HEK293 (cell line): Measurements from ENCODE around the gene ITIH3.

Experiments used
- CTCF ChIA-PET: fragments of 350-600 bp; formaldehyde crosslinking; extraction: SDS; loops from one replicate; lab custom pipeline; 2021; ENCODE audit warnings: antibody characterized with exemption; lab: Yijun Ruan, JAX
- POLR2A ChIA-PET: fragments of 300-600 bp; formaldehyde crosslinking; extraction: SDS; loops from one replicate; lab custom pipeline; 2020; ENCODE audit warnings: antibody characterized with exemption, inconsistent platforms; lab: Yijun Ruan, JAX
- H3K27ac ChIP-seq: fragments of 200-500 bp; sonication (Bioruptor generic); 2 replicates; pipeline ENCODE4 v1.5.1; 2014; ENCODE audit warnings: low read depth, low read length, control low read depth, inconsistent platforms; ENCODE audit errors: extremely low read depth
- H3K36me3 ChIP-seq, 2 experiments: fragments of 200-500 bp in 1 of 2; sonication (Bioruptor generic) in 1 of 2; 1 replicate in 1 of 2; 2 replicates in 1 of 2; pipeline ENCODE4 v1.5.1; 2014 to 2017; ENCODE audit warnings: inconsistent platforms in 2 of 2, low read length in 2 of 2; ENCODE audit not compliant: control insufficient read depth in 2 of 2, insufficient read depth in 1 of 2
- H3K4me1 ChIP-seq: fragments of 200-500 bp; sonication (Bioruptor generic); 2 replicates; pipeline ENCODE4 v1.5.1; 2014; ENCODE audit warnings: mild to moderate bottlenecking, low read length, inconsistent platforms; ENCODE audit not compliant: control insufficient read depth, insufficient read depth
- H3K4me3 ChIP-seq: 2 replicates; pipeline ENCODE4 v1.5.1; 2011; ENCODE audit warnings: low read depth, mild to moderate bottlenecking, control low read depth, low read length, moderate library complexity
- H3K9me3 ChIP-seq: fragments of 200-500 bp; sonication (Bioruptor generic); 2 replicates; pipeline ENCODE4 v1.5.1; 2014; ENCODE audit warnings: low read depth, low read length, inconsistent platforms; ENCODE audit not compliant: control insufficient read depth, insufficient read depth
- ELK4 ChIP-seq: IDR thresholded peaks from 2 replicates; pipeline ENCODE4 v1.6.1; 2011; ENCODE audit warnings: mild to moderate bottlenecking, low read depth, low read length, borderline replicate concordance
- FEZF1 ChIP-seq: fragments of 450-650 bp; formaldehyde crosslinking; IDR thresholded peaks from 2 replicates; pipeline ENCODE4 v1.5.1; 2016; ENCODE audit warnings: missing biosample characterization, missing genetic modification characterization
- GLIS1 ChIP-seq: fragments of 450-650 bp; formaldehyde crosslinking; IDR thresholded peaks from 2 replicates; pipeline ENCODE4 v1.5.1; 2016; ENCODE audit warnings: missing biosample characterization, missing genetic modification characterization
- PRDM1 ChIP-seq: fragments of 450-650 bp; formaldehyde crosslinking; IDR thresholded peaks from 2 replicates; pipeline ENCODE4; 2016; ENCODE audit warnings: missing biosample characterization, missing genetic modification characterization
- SCRT1 ChIP-seq: fragments of 450-650 bp; formaldehyde crosslinking; IDR thresholded peaks from 2 replicates; pipeline ENCODE4 v1.5.1; 2016; ENCODE audit warnings: missing biosample characterization, missing genetic modification characterization, borderline replicate concordance
- SP7 ChIP-seq: fragments of 450-650 bp; formaldehyde crosslinking; IDR thresholded peaks from 2 replicates; pipeline ENCODE4 v1.5.1; 2016; ENCODE audit warnings: missing biosample characterization, missing genetic modification characterization
- WT1 ChIP-seq: fragments of 450-650 bp; formaldehyde crosslinking; IDR thresholded peaks from 2 replicates; pipeline ENCODE4 v1.5.1; 2016; ENCODE audit warnings: missing biosample characterization, missing genetic modification characterization
- ZBTB48 ChIP-seq: fragments of 450-650 bp; formaldehyde crosslinking; IDR thresholded peaks from 2 replicates; pipeline ENCODE4 v1.5.1; 2016; ENCODE audit warnings: missing biosample characterization, missing genetic modification characterization
- ZBTB6 ChIP-seq: fragments of 450-650 bp; formaldehyde crosslinking; IDR thresholded peaks from 2 replicates; pipeline ENCODE4 v1.5.1; 2017; ENCODE audit warnings: missing biosample characterization, missing genetic modification characterization
- ZFP69B ChIP-seq: fragments of 450-650 bp; formaldehyde crosslinking; IDR thresholded peaks from 2 replicates; pipeline ENCODE4 v1.5.1; 2016; ENCODE audit warnings: missing biosample characterization, missing genetic modification characterization
- ZNF121 ChIP-seq: fragments of 450-650 bp; formaldehyde crosslinking; IDR thresholded peaks from 2 replicates; pipeline ENCODE4 v1.5.1; 2016; ENCODE audit warnings: missing biosample characterization, missing genetic modification characterization
- ZNF132 ChIP-seq: fragments of 450-650 bp; formaldehyde crosslinking; IDR thresholded peaks from 2 replicates; pipeline ENCODE4 v1.5.1; 2017; ENCODE audit warnings: missing biosample characterization, missing genetic modification characterization, borderline replicate concordance
- ZNF146 ChIP-seq: fragments of 450-650 bp; formaldehyde crosslinking; IDR thresholded peaks from 2 replicates; pipeline ENCODE4 v1.5.1; 2016; ENCODE audit warnings: missing biosample characterization, missing genetic modification characterization
- ZNF16 ChIP-seq: fragments of 450-650 bp; formaldehyde crosslinking; IDR thresholded peaks from 2 replicates; pipeline ENCODE4 v1.5.1; 2016; ENCODE audit warnings: low read depth, missing biosample characterization, missing genetic modification characterization
- ZNF174 ChIP-seq: fragments of 450-650 bp; formaldehyde crosslinking; IDR thresholded peaks from 2 replicates; pipeline ENCODE4 v1.5.0; 2017; ENCODE audit warnings: missing biosample characterization, mild to moderate bottlenecking, missing genetic modification characterization
- ZNF184 ChIP-seq: fragments of 450-650 bp; IDR thresholded peaks from 2 replicates; pipeline ENCODE4 v1.5.1; 2018; ENCODE audit warnings: missing biosample characterization, mild to moderate bottlenecking, missing genetic modification characterization
- ZNF248 ChIP-seq: fragments of 450-650 bp; formaldehyde crosslinking; IDR thresholded peaks from 2 replicates; pipeline ENCODE4 v1.5.1; 2017; ENCODE audit warnings: missing biosample characterization, missing genetic modification characterization
- ZNF274 ChIP-seq, 2 experiments: fragments of 200-500 bp in 1 of 2; fragments of 450-650 bp in 1 of 2; sonication (Bioruptor generic) in 1 of 2; formaldehyde crosslinking in 1 of 2; IDR thresholded peaks; 2 replicates each; pipeline versions ENCODE4 v1.5.1 to v1.6.1; 2014 to 2016; ENCODE audit warnings: borderline replicate concordance in 1 of 2, inconsistent platforms in 1 of 2, low read length in 1 of 2, missing biosample characterization in 1 of 2, missing genetic modification characterization in 1 of 2
- ZNF341 ChIP-seq: fragments of 450-650 bp; formaldehyde crosslinking; IDR thresholded peaks from 2 replicates; pipeline ENCODE4; 2016; ENCODE audit warnings: low read depth, missing biosample characterization, missing genetic modification characterization
- ZNF404 ChIP-seq: fragments of 450-650 bp; formaldehyde crosslinking; IDR thresholded peaks from 2 replicates; pipeline ENCODE4 v1.5.1; 2017; ENCODE audit warnings: missing biosample characterization, missing genetic modification characterization
- ZNF423 ChIP-seq: fragments of 450-650 bp; formaldehyde crosslinking; IDR thresholded peaks from 2 replicates; pipeline ENCODE4 v1.5.1; 2016; ENCODE audit warnings: missing biosample characterization, missing genetic modification characterization
- ZNF501 ChIP-seq: fragments of 450-650 bp; formaldehyde crosslinking; IDR thresholded peaks from 2 replicates; pipeline ENCODE4 v1.5.1; 2016; ENCODE audit warnings: missing biosample characterization, missing genetic modification characterization
- ZNF530 ChIP-seq: fragments of 450-650 bp; formaldehyde crosslinking; IDR thresholded peaks from 2 replicates; pipeline ENCODE4 v1.5.1; 2016; ENCODE audit warnings: low read depth, missing biosample characterization, missing genetic modification characterization
- ZNF561 ChIP-seq: fragments of 450-650 bp; IDR thresholded peaks from 2 replicates; pipeline ENCODE4 v1.5.1; 2018; ENCODE audit warnings: missing biosample characterization, missing genetic modification characterization, borderline replicate concordance
- ZNF623 ChIP-seq: fragments of 450-650 bp; formaldehyde crosslinking; IDR thresholded peaks from 2 replicates; pipeline ENCODE4 v1.5.1; 2016; ENCODE audit warnings: missing biosample characterization, missing genetic modification characterization
- ZNF660 ChIP-seq: fragments of 450-650 bp; IDR thresholded peaks from 2 replicates; pipeline ENCODE4 v1.5.1; 2018; ENCODE audit warnings: missing biosample characterization, mild to moderate bottlenecking, missing genetic modification characterization
- ZNF677 ChIP-seq: fragments of 450-650 bp; IDR thresholded peaks from 2 replicates; pipeline ENCODE4 v1.5.0; 2018; ENCODE audit warnings: missing biosample characterization, mild to moderate bottlenecking, missing genetic modification characterization, moderate library complexity
- ZNF76 ChIP-seq: fragments of 450-650 bp; formaldehyde crosslinking; IDR thresholded peaks from 2 replicates; pipeline ENCODE4; 2016; ENCODE audit warnings: low read depth, missing biosample characterization, missing genetic modification characterization, borderline replicate concordance
- ZNF785 ChIP-seq: fragments of 450-650 bp; formaldehyde crosslinking; IDR thresholded peaks from 2 replicates; pipeline ENCODE4 v1.5.1; 2016; ENCODE audit warnings: missing biosample characterization, missing genetic modification characterization
- ZNF837 ChIP-seq: fragments of 450-650 bp; formaldehyde crosslinking; IDR thresholded peaks from 2 replicates; pipeline ENCODE4 v1.5.1; 2016; ENCODE audit warnings: missing biosample characterization, missing genetic modification characterization
- TF ChIP-seq, protein P1 (sequence below): fragments of 450-650 bp; formaldehyde crosslinking; IDR thresholded peaks from 2 replicates; pipeline ENCODE4 v1.5.1; 2017; ENCODE audit warnings: missing biosample characterization, missing genetic modification characterization

ITIH3 gene

DNA sequence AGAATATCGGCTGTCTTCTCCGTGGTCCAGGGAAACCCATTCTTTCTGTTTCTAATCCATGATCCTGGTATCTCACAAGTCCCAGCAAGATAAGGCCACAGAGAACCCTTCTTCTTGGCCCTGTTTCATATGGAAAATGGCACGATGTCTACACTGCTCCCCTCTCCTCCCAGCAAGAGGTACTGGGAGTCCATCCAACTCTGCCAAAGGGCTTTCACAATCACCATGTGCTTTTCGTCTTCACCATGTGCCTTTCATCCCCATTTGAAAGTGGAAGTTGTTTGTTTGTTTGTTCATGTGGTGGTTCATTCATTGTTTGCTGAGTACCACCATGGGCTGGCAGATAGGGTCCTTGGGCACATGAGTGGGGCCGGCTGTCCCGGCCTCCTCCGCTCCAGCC lies 5.5 kb downstream of the ITIH3 start:
- TF ChIP-seq ZFP69B (tag by site-specific recombination) (no peak), ZNF501 (tag by site-specific recombination) (no peak), ZNF174 (no peak), FEZF1 (tag by site-specific recombination) (no peak), ZNF677 (tag by site-specific recombination) (no peak), ZNF16 (tag by site-specific recombination) (no peak)
- CTCF ChIA-PET: interaction anchor here (0.6 to 2.0 kb wide), 5 partner anchors 11 to 336 kb away, joined by 3 to 9 read pairs (median 4); no protein-coding TSS in a partner anchor
- Histone ChIP-seq H3K36me3 (no peaks in the 10 kb centered on the region), H3K9me3 (no peaks in the 10 kb centered on the region), H3K4me1 (no peaks in the 10 kb centered on the region), H3K27ac (no peak overlapping the region), H3K4me3 (no peak overlapping the region)
- POLR2A ChIA-PET: no interaction called here

- Histone ChIP-seq H3K36me3 (no peaks in the 10 kb centered on the region), H3K4me1 (no peaks in the 10 kb centered on the region), H3K4me3 (no peak overlapping the region), H3K27ac (no peak overlapping the region), H3K9me3 (no peaks in the 10 kb centered on the region)
- ChIA-PET POLR2A (no interaction called here), CTCF (interaction anchor here (0.6 to 1.3 kb wide), 3 partner anchors 30 to 389 kb away, joined by 3 read pairs; no protein-coding TSS in a partner anchor)
- no peak for TF ChIP-seq ZNF76 (tag by site-specific recombination)
- TF ChIP-seq, protein P1, sequence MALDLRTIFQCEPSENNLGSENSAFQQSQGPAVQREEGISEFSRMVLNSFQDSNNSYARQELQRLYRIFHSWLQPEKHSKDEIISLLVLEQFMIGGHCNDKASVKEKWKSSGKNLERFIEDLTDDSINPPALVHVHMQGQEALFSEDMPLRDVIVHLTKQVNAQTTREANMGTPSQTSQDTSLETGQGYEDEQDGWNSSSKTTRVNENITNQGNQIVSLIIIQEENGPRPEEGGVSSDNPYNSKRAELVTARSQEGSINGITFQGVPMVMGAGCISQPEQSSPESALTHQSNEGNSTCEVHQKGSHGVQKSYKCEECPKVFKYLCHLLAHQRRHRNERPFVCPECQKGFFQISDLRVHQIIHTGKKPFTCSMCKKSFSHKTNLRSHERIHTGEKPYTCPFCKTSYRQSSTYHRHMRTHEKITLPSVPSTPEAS: no peak
- no peak for TF ChIP-seq ZNF341 (tag by site-specific recombination)
- no peak for TF ChIP-seq ELK4
- no peak for TF ChIP-seq ZNF785 (tag by site-specific recombination)
- no peak for TF ChIP-seq ZNF404 (tag by site-specific recombination)
- TF ChIP-seq ZNF184: no peak
- no peak for TF ChIP-seq WT1 (tag by site-specific recombination)
These were observed 7.2 kb downstream of the ITIH3 start for GRCh38 chr3:52801839-52802238.

DNA sequence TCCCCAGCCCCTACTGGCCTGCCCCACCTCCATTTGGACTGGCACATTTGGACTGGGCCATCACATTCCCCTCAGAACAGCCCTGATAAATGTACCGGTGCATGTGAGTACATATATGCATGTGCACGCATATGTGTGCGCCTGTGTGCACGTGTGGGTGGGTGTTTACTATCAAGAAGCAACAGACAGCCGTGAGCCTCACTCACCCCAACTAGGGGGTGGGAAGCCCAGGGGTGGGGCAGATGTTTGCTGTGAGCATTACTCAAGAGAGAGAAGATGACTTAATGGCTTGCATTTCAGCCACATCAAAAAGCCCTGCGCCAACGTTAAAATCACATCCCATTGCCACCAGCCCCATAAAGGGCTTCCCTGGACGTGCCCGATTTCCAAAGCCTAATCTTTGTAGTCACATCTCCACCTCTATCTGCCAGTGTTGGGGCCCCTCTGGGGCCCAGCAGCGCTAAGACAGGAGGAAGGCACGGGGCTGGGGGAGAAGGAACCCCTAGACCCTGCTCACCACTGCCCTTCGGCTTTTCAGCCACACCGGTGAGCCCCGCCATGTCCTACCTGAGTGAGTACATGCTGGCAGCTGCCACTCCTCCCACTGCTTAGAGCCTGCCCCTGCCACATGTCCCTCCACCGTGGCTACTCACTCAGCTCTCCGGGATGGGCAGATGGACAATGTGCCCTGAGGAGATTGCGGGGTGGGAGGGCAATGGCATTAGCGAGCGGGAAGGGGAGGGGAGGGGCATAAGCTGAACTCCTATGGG lies 10.9 kb downstream of the ITIH3 start:
- Histone ChIP-seq H3K4me1 (no peaks in the 10 kb centered on the region), H3K36me3 (no peaks in the 10 kb centered on the region), H3K27ac (no peak overlapping the region), H3K9me3 (no peaks in the 10 kb centered on the region), H3K4me3 (no peak overlapping the region)
- ChIA-PET POLR2A (no interaction called here), CTCF (no interaction called here)
- no peak for TF ChIP-seq ZNF16 (tag by site-specific recombination)
- TF ChIP-seq SP7 (tag by site-specific recombination): no peak
- no peak for TF ChIP-seq ZNF274 (IDR thresholded peaks at IDR 0.05; ENCODE audit: low read length)
- TF ChIP-seq ZNF274 (tag by site-specific recombination; IDR thresholded peaks at IDR 0.05; ENCODE audit: borderline replicate concordance): no peak
- TF ChIP-seq ZNF184: no peak
- no peak for TF ChIP-seq ZNF423
- TF ChIP-seq SCRT1 (tag by site-specific recombination): no peak
- TF ChIP-seq ZBTB6 (tag by site-specific recombination): no peak
- TF ChIP-seq ZNF530: no peak
- TF ChIP-seq ZNF248 (tag by site-specific recombination): no peak
- TF ChIP-seq ZNF132: no peak
- TF ChIP-seq ZNF623 (tag by site-specific recombination): no peak
- no peak for TF ChIP-seq ZBTB48 (tag by site-specific recombination)
- no peak for TF ChIP-seq ZNF561 (tag by site-specific recombination)
- no peak for TF ChIP-seq GLIS1 (tag by site-specific recombination)
- no peak for TF ChIP-seq PRDM1 (tag by site-specific recombination)
- no peak for TF ChIP-seq ZNF660 (tag by site-specific recombination)
- TF ChIP-seq ZNF146 (tag by site-specific recombination): no peak
- TF ChIP-seq ZNF837 (tag by site-specific recombination): no peak
- no peak for TF ChIP-seq ZNF121
